Ectodermal cell (in vitro differentiated cells): Measurements from ENCODE around the gene RBM6.

Experiments used
- H3K27ac ChIP-seq: 2 replicates; pipeline ENCODE4 v1.7.0; 2013; ENCODE audit warnings: mild to moderate bottlenecking, low read depth, low read length; ENCODE audit not compliant: insufficient read depth, poor library complexity, severe bottlenecking
- H3K27me3 ChIP-seq: 2 replicates; pipeline ENCODE4 v1.7.0; 2013; ENCODE audit warnings: mild to moderate bottlenecking, low read length; ENCODE audit not compliant: insufficient read depth, control insufficient read depth, poor library complexity, severe bottlenecking
- H3K36me3 ChIP-seq: one replicate; pipeline ENCODE4 v1.7.0; 2013; ENCODE audit warnings: low read length; ENCODE audit not compliant: control insufficient read depth, insufficient read depth
- H3K4me1 ChIP-seq: one replicate; pipeline ENCODE4 v1.7.0; 2013; ENCODE audit warnings: low read length; ENCODE audit not compliant: control insufficient read depth, insufficient read depth
- H3K4me3 ChIP-seq: 2 replicates; pipeline ENCODE4 v1.7.0; 2013; ENCODE audit warnings: low read depth, low read length, control low read depth; ENCODE audit not compliant: insufficient read depth
- H3K9me3 ChIP-seq: 2 replicates; pipeline ENCODE4 v1.7.0; 2013; ENCODE audit warnings: mild to moderate bottlenecking, low read length, moderate library complexity; ENCODE audit not compliant: control insufficient read depth
- WGBS, 2 experiments: methylation state at CpG; one replicate each; pipeline ENCODE4 v1.1.7; 2013; ENCODE audit warnings: missing lambda C conversion rate in 2 of 2; 5-methylcytosine and 5-hydroxymethylcytosine counted together

RBM6 gene

GRCh38 chr3:49972656-49973055, 32.7 kb downstream of the RBM6 start:
- H3K27me3 ChIP-seq: no peaks in the 10 kb centered on the region
- no peaks in the 10 kb centered on the region for H3K9me3 ChIP-seq
- peaks cover 11% of the 10 kb centered on the region for H3K4me1 ChIP-seq
- H3K36me3 ChIP-seq: peaks cover 13% of the 10 kb centered on the region
- no peak overlapping the region for H3K4me3 ChIP-seq
- WGBS, 2 experiments: 91 to 94% methylated on average over 10 of the region's 10 CpGs
- no peak overlapping the region for H3K27ac ChIP-seq

DNA sequence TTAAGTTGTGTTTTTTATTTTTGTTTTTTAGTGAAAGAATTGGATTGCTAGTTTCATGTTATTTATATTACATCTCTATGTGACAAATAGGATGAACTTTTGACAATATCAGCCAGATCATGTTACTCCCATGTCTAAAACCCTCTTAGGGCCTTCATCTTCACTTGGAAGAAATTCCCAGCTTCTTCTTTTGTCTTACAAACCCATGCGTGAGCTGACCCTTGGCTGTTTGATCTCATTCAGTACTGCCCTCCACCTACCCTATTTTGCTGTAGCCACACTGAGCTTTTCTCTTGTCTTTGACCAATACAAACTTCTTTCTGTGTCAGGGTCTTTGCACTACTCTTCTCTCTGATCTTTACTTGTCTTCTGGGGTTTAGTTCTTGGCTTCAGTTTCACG, 37.0 kb downstream of the RBM6 start:
- H3K36me3 ChIP-seq: peaks cover 13% of the 10 kb centered on the region
- peaks cover 11% of the 10 kb centered on the region for H3K4me1 ChIP-seq
- H3K4me3 ChIP-seq: no peak overlapping the region
- 27 to 32% methylated on average over 2 of the region's 2 CpGs for WGBS, 2 experiments
- H3K27ac ChIP-seq: peak overlapping the region; percentile 45
- H3K27me3 ChIP-seq: no peaks in the 10 kb centered on the region
- no peaks in the 10 kb centered on the region for H3K9me3 ChIP-seq

GRCh38 chr3:49984394-49984793, 44.4 kb downstream of the RBM6 start:
- H3K9me3 ChIP-seq: no peaks in the 10 kb centered on the region
- 63 to 70% methylated on average over 13 of the region's 13 CpGs for WGBS, 2 experiments
- H3K27ac ChIP-seq: no peak overlapping the region
- no peak overlapping the region for H3K4me3 ChIP-seq
- H3K4me1 ChIP-seq: no peaks in the 10 kb centered on the region
- no peaks in the 10 kb centered on the region for H3K36me3 ChIP-seq
- no peaks in the 10 kb centered on the region for H3K27me3 ChIP-seq

- Histone ChIP-seq H3K27me3 (no peaks in the 10 kb centered on the region), H3K27ac (no peak overlapping the region), H3K36me3 (no peaks in the 10 kb centered on the region), H3K4me1 (no peaks in the 10 kb centered on the region), H3K9me3 (no peaks in the 10 kb centered on the region), H3K4me3 (no peak overlapping the region)
- WGBS, 2 experiments: 91 to 95% methylated on average over 2 of the region's 2 CpGs
Measured at GRCh38 chr3:49992326-49992725, 52.4 kb downstream of the RBM6 start.

- Histone ChIP-seq H3K9me3 (no peaks in the 10 kb centered on the region), H3K4me3 (no peak overlapping the region), H3K36me3 (no peaks in the 10 kb centered on the region), H3K27me3 (no peaks in the 10 kb centered on the region), H3K27ac (no peak overlapping the region), H3K4me1 (no peaks in the 10 kb centered on the region)
- whole genome bisulfite sequencing, 2 experiments: 87 to 100% methylated on average over 1 of the region's 1 CpG
Measured at GRCh38 chr3:49994476-49994875, 54.5 kb downstream of the RBM6 start.

DNA sequence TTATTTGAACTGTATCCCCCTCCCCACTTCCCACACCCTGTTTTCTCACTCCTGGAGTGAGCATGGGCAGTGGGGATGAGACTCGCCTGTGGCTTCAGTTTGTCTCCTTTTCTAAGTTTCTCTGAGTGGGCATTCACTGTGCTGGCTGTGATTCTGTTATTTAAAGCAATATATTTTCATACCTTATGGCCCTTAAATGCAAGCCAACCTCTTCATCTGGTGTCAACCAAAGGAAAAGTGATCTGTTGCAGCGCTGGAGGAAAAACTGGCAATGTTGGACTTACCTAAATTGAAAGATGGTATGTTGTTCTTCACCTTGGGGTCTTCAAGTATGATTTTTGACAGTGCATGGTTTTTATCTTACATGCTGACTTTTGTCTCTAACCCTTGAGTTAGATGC, 56.1 kb downstream of the RBM6 start:
- Histone ChIP-seq H3K36me3 (no peaks in the 10 kb centered on the region), H3K4me1 (no peaks in the 10 kb centered on the region), H3K27me3 (no peaks in the 10 kb centered on the region), H3K27ac (no peak overlapping the region), H3K9me3 (no peaks in the 10 kb centered on the region), H3K4me3 (no peak overlapping the region)
- 91 to 97% methylated on average over 2 of the region's 2 CpGs for WGBS, 2 experiments

DNA sequence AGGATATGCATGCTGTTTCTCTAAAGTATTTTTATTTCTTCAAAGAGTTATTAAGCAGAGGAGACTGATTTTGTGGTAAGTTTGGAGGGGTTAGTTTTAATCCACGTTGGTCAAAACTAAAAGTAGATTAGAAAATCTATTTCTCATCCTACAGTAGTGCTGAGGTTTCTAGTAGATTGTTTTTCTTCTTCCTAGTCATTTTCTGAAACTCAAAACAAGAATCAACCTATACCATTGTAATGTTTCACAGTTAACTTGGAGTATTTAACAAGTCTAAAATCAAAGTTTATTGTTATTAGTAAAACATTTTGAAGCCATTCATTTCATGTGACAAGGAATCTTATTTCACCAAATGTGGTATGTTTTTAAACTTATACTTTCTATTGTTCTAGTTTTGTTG, 57.9 kb downstream of the RBM6 start:
- no peak overlapping the region for H3K27ac ChIP-seq
- H3K36me3 ChIP-seq: peaks cover 7% of the 10 kb centered on the region
- no peaks in the 10 kb centered on the region for H3K27me3 ChIP-seq
- no peaks in the 10 kb centered on the region for H3K4me1 ChIP-seq
- H3K9me3 ChIP-seq: no peaks in the 10 kb centered on the region
- no peak overlapping the region for H3K4me3 ChIP-seq
- 100% methylated on average over 1 of the region's 1 CpG; no CpG with 5 or more reads in 1 of the 2 experiments for WGBS, 2 experiments

DNA sequence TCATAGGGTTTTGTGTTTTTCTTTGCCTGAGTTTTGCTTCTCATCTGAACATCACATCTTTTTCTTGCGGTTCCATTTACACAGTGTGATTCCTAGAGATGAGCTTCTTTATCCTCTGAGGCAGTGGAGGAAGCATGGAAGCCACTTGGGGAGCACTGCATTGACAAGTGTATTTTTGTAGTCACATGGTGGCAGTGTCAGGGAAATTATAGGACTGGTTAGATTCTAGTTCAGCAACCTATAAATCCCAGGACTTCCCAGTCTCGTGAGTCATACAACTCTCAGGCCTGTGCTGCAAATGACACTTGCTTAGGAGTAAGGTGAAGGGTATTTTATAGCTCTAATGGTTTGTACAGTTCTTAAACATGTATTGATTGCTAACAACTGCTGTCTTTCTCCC, 58.4 kb downstream of the RBM6 start:
- Histone ChIP-seq H3K4me1 (peaks cover under 1% of the 10 kb centered on the region), H3K27me3 (no peaks in the 10 kb centered on the region), H3K4me3 (no peak overlapping the region), H3K27ac (no peak overlapping the region), H3K36me3 (peaks cover 7% of the 10 kb centered on the region), H3K9me3 (no peaks in the 10 kb centered on the region)
- WGBS, 2 experiments: 85 to 100% methylated on average over 2 of the region's 2 CpGs

- Histone ChIP-seq H3K9me3 (no peaks in the 10 kb centered on the region), H3K4me3 (no peak overlapping the region), H3K27me3 (no peaks in the 10 kb centered on the region), H3K36me3 (peaks cover 7% of the 10 kb centered on the region), H3K4me1 (peaks cover 6% of the 10 kb centered on the region), H3K27ac (no peak overlapping the region)
- WGBS, 2 experiments: 97 to 100% methylated on average over 3 of the region's 3 CpGs
Measured at GRCh38 chr3:50001511-50001910, 61.6 kb downstream of the RBM6 start.

- peaks cover 7% of the 10 kb centered on the region for H3K36me3 ChIP-seq
- no peak overlapping the region for H3K4me3 ChIP-seq
- no peaks in the 10 kb centered on the region for H3K27me3 ChIP-seq
- no peaks in the 10 kb centered on the region for H3K9me3 ChIP-seq
- no peak overlapping the region for H3K27ac ChIP-seq
- WGBS, 2 experiments: 87 to 97% methylated on average over 3 of the region's 3 CpGs
- peaks cover 6% of the 10 kb centered on the region for H3K4me1 ChIP-seq
Measured at GRCh38 chr3:50003216-50003615, 63.3 kb downstream of the RBM6 start.

DNA sequence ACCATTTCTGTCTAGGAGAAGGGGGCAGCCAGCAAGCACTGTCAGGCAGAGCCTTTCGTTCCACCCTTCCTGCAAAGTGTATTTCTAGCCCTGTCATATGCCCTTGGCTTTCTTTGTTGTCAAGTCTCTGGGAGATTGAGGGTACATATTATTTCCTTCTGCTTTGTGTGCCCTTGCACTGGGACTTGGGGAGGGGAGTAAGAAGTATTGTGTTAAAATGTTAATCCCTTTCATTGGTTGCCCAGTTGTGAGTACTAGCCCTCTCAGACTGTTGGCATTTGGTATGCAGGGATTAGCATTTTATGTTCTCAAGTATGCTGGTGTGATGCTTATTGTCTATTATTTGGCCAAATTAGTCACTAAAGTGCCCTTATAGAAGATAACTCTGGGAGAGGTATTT, 63.9 kb downstream of the RBM6 start:
- WGBS, 2 experiments: 38 to 48% methylated on average over 1 of the region's 1 CpG
- H3K27ac ChIP-seq: no peak overlapping the region
- H3K9me3 ChIP-seq: no peaks in the 10 kb centered on the region
- peaks cover 6% of the 10 kb centered on the region for H3K4me1 ChIP-seq
- H3K36me3 ChIP-seq: peaks cover 7% of the 10 kb centered on the region
- H3K27me3 ChIP-seq: no peaks in the 10 kb centered on the region
- no peak overlapping the region for H3K4me3 ChIP-seq
